Calu3 (cell line): ENCODE measurements around the gene IZUMO1. TPM values are rescaled to one million over a fixed set of nuclear protein-coding genes. Genes with fewer than 3 reads are reported as not detected.

Source experiments
- BruUV-seq: library from RNA; stranded (reverse); fragments of 400-500 nt; replicated peaks from 2 replicates; lab custom pipeline; 2021; lab: Mats Ljungman, UMichigan
- CTCF ChIA-PET: fragments of 300-600 bp; sonication (Branson Sonifier 250); formaldehyde crosslinking; loops from one replicate; lab custom pipeline; 2022; ENCODE audit warnings: antibody characterized with exemption; lab: Charles Lee
- DNase-seq: peaks from one replicate; pipeline ENCODE4 v3.0.0; 2022
- H3K27ac Mint-ChIP-seq: one replicate; pipeline ENCODE4 v1.8.0; 2022; ENCODE audit warnings: mixed read lengths; ENCODE audit not compliant: unreplicated experiment
- H3K27me3 Mint-ChIP-seq: one replicate; pipeline ENCODE4 v1.8.0; 2022; ENCODE audit warnings: mixed read lengths; ENCODE audit not compliant: unreplicated experiment
- H3K36me3 Mint-ChIP-seq: one replicate; pipeline ENCODE4 v1.8.0; 2022; ENCODE audit warnings: mild to moderate bottlenecking, moderate library complexity, mixed read lengths; ENCODE audit not compliant: insufficient read depth, unreplicated experiment
- H3K4me1 Mint-ChIP-seq: one replicate; pipeline ENCODE4 v1.8.0; 2022; ENCODE audit warnings: mild to moderate bottlenecking, low read depth, mixed read lengths; ENCODE audit not compliant: unreplicated experiment
- H3K4me3 Mint-ChIP-seq: one replicate; pipeline ENCODE4 v1.8.0; 2022; ENCODE audit warnings: mild to moderate bottlenecking, low read depth, moderate library complexity, mixed read lengths; ENCODE audit not compliant: unreplicated experiment
- H3K9me3 Mint-ChIP-seq: one replicate; pipeline ENCODE4 v1.8.0; 2022; ENCODE audit warnings: low read depth, mixed read lengths; ENCODE audit not compliant: unreplicated experiment
- intact Hi-C: fragments of 100-400 bp; cut with micrococcal nuclease; formaldehyde crosslinking; loops from one replicate; pipeline ENCODE4 v1.10.0; 2022; ENCODE audit not compliant: unreplicated experiment
- total RNA-seq: library from RNA; stranded (reverse); gene quantifications from 2 replicates; pipeline ENCODE4 v1.2.3, GENCODE V29; 2022
- TF ChIP-seq, protein P1 (sequence below): fragments of 200-600 bp; IDR thresholded peaks from one replicate; pipeline ENCODE4 v1.8.0; 2022; ENCODE audit warnings: antibody characterized with exemption; ENCODE audit not compliant: unreplicated experiment

Gene IZUMO1
- total RNA-seq, 1 experiment from 2014 or later = 0.31 TPM

DNA sequence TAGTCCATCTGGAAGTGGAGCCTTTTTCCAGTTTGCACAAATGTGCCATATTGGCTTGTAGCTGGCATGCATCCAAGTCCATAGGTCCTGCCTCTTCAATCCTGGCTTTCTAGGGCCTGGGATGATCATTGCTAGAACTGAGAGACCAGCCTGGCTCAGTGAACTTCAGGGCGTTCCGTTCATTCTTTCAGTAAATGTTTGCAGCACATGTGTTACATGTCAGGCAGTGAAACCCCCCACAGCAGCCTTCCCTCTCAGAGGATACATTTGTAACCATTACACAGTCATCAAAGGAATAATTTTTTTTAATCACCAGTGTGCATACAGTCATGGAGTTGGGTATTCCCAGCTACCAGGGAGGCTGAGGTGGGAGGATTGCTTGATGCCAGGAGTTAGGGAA lies 41.3 kb downstream of the IZUMO1 start:
- Mint-ChIP-seq H3K4me1 (no peaks in the 10 kb centered on the region), H3K9me3 (peaks cover 3% of the 10 kb centered on the region), H3K36me3 (peaks cover 5% of the 10 kb centered on the region), H3K27me3 (no peaks in the 10 kb centered on the region), H3K27ac (no peak overlapping the region), H3K4me3 (no peak overlapping the region)
- intact Hi-C loops = no loop called here
- CTCF ChIA-PET = no interaction called here
- DNase-seq = no peak
- BruUV-seq = no TSS peak
- TF ChIP-seq, protein P1, sequence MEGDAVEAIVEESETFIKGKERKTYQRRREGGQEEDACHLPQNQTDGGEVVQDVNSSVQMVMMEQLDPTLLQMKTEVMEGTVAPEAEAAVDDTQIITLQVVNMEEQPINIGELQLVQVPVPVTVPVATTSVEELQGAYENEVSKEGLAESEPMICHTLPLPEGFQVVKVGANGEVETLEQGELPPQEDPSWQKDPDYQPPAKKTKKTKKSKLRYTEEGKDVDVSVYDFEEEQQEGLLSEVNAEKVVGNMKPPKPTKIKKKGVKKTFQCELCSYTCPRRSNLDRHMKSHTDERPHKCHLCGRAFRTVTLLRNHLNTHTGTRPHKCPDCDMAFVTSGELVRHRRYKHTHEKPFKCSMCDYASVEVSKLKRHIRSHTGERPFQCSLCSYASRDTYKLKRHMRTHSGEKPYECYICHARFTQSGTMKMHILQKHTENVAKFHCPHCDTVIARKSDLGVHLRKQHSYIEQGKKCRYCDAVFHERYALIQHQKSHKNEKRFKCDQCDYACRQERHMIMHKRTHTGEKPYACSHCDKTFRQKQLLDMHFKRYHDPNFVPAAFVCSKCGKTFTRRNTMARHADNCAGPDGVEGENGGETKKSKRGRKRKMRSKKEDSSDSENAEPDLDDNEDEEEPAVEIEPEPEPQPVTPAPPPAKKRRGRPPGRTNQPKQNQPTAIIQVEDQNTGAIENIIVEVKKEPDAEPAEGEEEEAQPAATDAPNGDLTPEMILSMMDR = no peak

- Mint-ChIP-seq H3K4me3 (no peak overlapping the region), H3K27me3 (no peaks in the 10 kb centered on the region), H3K27ac (no peak overlapping the region), H3K4me1 (no peaks in the 10 kb centered on the region), H3K36me3 (peaks cover 5% of the 10 kb centered on the region), H3K9me3 (peaks cover 3% of the 10 kb centered on the region)
- TF ChIP-seq, protein P1 = no peak
- intact Hi-C loops = no loop called here
- DNase-seq = no peak
- CTCF ChIA-PET = no interaction called here
- BruUV-seq = no TSS peak
Observed at GRCh38 chr19:48703316-48703715, 43.4 kb downstream of the IZUMO1 start.

DNA sequence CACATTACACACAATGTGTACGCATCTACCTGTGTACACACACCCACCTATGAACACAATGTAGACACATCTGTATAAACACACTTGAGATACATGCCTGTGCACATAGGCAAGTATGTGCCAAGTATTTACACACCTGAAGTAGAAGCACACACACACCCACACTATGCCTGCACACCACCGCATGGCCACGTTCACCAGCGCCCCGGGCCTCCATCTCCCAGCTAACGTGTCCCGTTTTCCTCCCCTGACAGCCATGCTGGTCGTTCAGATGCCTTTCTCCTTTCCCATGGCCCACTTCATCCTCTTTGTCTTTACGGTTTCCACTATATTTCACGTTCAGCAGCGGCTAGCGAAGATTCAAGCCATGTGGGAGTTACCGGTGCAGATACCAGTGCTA lies 44.0 kb downstream of the IZUMO1 start:
- TF ChIP-seq, protein P1 = no peak
- Mint-ChIP-seq H3K4me1 (no peaks in the 10 kb centered on the region), H3K27me3 (no peaks in the 10 kb centered on the region), H3K36me3 (peaks cover 4% of the 10 kb centered on the region), H3K9me3 (peaks cover 3% of the 10 kb centered on the region), H3K27ac (no peak overlapping the region), H3K4me3 (no peak overlapping the region)
- intact Hi-C loops = no loop called here
- no TSS peak for BruUV-seq
- DNase-seq = no peak
- CTCF ChIA-PET = no interaction called here

- DNase-seq = peak; percentile 42
- TF ChIP-seq, protein P1 = no peak
- CTCF ChIA-PET = interaction anchor here (1.2 kb wide), 1 partner anchor 13 kb away, joined by 6 read pairs; no protein-coding TSS in a partner anchor
- H3K4me1 Mint-ChIP-seq = peaks cover 22% of the 10 kb centered on the region
- no peak overlapping the region for H3K27ac Mint-ChIP-seq
- intact Hi-C loops = no loop called here
- no peak overlapping the region for H3K4me3 Mint-ChIP-seq
- BruUV-seq = TSS peak; percentile 15
- no peaks in the 10 kb centered on the region for H3K9me3 Mint-ChIP-seq
- H3K27me3 Mint-ChIP-seq = no peaks in the 10 kb centered on the region
- peaks cover 15% of the 10 kb centered on the region for H3K36me3 Mint-ChIP-seq
Observed at GRCh38 chr19:48698046-48698445, 48.7 kb downstream of the IZUMO1 start.
